GM18909 (cell line): ENCODE results near the gene ZSWIM1.

Experiments
- ATAC-seq: cut with Tn5 transposase; IDR thresholded peaks from one replicate; pipeline ENCODE4 v1.9.1; 2021; ENCODE audit warnings: mild to moderate bottlenecking; ENCODE audit not compliant: unreplicated experiment, poor library complexity

Gene ZSWIM1

DNA sequence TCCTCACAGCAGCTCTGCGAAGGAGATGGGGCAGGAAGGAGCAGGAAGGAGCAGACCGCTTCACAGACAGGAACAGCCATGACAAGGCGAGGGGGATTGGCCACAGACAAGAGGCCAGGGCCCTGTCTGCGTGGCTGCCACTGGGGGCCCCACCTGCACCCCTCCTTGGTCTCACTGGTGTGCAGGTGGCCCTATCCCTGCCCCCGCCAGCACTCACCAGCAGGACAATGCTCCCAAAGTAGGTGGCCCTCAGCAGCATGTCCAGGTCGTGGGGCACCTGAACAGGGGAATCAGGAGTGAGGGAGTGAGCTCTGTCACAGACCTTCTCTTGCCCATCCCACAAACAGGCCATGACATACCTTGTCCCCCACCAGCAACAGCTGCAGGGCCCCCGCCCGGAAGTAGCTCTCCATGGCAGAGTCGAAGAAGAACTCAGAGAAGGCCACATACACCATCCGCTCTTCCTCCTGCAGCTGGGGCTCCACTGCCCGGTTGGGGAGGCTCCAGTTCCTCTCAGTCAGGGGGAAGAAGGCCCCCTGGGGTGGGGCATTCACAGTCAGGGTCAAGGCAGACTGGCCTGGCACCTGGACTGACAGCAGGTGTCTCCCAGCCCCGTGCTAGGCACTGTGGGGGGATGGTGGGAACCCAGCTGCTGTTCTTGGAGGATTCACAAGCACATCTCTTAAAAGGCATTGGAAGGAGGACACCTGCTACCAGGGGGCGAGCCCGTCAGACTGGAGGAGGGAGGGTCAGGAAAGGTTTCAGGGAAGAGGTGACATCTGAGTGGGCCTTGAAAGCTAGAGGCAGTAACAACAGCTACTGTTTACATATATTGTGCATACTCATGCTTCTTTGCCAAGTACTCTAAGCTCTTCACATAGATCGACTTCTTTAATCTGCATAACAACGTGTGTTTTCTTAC lies 23.8 kb downstream of the ZSWIM1 start:
- ATAC-seq: no peak

DNA sequence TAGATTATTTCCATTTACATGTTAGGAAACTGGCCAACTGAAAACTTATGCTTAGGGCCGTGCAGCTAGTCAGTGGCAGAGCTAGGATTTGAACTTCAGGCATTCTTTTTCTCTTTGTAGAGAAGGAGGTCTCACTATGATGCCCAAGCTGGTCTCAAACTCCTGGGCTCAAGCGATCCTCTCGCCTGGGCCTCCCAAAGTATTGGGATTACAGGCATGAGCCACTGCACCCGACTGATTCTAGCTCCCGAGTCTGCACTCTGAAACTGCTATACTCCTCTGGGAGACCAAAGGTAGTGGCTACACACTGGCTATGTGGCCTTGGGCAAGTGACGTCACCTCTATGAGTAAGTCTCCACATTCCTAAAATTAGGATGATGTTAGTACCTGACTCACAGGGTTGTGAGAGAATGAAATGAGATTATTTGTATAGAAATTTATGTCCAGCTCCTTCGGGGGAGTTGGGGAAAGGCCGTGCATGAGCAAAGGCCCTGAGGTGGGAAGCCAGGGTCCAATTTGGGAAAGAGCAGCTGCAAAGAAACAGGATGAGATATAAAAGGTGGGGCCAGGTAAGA lies 24.6 kb downstream of the ZSWIM1 start:
- ATAC-seq: no peak

- no peak for ATAC-seq
Observed at GRCh38 chr20:45907219-45907948, 26.4 kb downstream of the ZSWIM1 start.

DNA sequence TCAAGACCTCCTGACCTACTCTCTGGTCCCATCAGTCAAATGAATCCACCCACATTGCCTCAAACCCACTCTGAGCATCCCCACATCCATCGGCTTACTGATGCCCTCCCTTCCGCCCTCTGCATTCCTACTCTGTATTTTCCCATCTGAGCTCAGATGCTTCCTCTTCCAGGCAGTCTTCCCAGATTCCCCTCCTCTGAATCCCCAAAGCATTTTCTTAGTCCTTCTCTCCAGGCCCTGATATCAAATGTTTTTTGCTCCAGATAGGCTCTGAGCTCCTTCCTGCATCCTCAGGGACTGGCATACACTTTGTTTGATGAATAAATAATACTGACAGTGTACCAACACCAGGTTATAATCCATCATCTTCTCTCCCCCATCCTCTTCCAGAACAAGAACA lies 27.1 kb downstream of the ZSWIM1 start:
- no peak for ATAC-seq

- ATAC-seq: no peak
Observed at GRCh38 chr20:45909336-45909808, 28.3 kb downstream of the ZSWIM1 start.

DNA sequence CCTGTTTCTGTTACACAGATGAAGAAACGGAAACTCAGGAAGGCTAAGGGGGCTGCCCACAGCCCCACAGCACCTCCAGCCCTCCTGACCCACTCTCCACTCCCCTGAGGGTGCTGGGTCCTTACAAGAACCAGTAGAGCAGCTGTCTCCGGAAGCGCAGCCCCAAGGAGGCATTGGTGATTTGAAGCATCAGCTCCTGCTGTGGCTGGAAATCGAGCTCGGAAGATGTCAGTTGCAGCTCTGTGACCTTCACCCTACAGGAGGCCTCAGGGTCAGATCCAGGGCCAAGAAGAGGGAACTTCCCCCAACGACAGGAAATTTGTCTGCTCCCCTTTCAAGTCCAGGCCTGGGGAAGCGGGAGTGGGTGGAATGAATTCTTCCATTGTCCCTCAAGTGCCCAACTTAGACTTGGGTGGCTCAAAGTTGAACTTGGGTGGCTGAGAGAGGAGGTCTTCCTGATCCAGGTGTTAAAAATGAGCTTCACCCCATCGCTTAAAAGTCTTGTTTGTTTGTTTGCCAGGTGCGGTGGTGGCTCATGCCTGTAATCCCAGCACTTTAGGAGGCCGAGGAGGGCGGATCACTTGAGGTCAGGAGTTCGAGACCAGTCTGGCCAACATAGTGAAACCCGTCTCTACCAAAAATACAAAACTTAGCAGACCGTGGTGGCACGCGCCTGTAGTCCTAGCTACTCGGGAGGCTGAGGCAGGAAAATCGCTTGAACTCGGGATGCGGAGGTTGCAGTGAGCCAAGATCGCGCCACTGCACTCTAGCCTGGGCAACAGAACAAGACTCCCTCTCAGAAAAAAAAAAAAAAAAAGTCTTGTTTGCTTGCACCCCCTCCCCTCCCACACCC lies 29.0 kb downstream of the ZSWIM1 start:
- no peak for ATAC-seq

DNA sequence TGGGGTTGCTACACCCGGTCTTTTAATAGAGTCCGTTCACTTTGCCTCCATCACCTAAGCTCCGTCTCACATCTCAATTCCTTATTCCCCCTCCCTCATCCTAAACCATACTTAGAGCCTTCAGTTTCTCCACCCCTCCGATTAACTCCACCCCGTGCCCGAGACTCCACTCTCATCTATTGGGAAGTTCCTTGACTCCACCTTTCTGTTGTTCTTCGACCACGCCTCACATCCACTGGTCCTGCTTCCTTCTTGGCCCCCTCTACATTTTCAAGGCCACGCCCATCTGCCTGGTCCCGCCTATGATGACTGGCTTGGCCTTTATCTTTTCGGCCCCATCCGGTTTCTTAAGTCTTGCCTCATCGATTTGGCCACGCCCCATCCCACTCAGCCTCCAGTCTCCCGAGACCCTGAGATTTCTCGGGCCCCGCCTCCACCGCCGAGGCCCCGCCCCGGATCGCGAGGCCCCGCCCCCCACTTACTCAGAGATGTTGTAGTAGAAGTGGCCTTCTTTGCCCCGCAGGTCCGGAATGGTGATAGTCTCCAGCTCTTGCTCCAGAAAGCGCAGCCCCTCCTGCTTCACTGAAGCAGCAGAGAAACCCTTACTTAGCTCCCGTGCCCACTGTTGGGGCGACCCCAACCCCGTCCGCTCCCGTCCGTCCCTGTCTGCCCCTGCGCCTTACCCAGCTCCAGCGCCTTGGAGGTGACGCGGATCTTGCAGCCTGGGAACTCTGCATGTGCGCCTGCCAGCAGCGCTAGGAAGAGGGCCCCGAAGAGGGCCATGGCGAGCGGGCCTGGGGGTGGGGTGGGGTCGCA lies 29.9 kb downstream of the ZSWIM1 start:
- peak; percentile 93 for ATAC-seq

DNA sequence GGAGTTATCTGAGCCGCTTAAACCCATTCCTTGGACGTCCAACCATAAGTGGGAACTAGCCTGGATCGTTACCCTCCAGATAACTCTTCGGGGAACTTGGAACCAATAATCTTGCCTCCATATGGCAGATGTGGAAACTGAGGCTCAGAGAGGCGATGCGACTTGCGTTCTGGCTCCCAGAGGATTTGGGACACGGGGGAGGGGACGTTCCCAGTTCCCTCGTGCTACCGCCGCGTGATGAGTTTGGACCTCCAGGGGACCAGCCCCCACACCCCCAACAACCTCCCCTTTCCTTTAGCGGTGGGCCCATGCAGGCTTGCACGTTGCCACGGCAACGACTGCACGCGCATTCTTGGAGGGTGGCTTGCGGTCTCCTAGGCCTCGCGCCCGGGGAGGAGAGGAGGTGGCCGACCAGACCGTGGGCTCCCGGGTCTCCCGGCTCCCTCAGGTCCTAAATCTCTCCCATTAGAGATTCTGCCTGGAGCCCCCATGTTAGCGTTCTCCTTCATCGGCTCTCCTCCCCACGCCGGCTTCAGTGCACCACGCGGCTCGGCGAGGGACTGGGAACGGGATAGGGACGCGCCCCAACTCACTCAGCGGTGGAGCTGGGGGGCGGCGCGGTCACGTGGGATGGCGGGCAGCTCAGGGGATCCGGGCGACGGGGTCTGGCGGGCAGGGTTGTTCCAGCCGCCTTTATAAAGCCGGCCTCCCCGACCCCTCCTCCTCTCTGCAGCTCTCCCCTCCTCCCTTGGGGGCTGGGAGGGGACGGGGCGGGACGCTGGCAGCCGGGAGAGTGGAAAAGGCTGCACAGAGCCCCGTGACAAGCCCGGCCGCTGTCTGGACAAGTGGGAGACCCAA lies 30.7 kb downstream of the ZSWIM1 start, which contains the start of gene PLTP:
Gene PLTP, minus strand, starts transcription at position 670 of the 858 bp plus-strand sequence. CDS start 703 bp downstream, outside the sequence.
- no peak for ATAC-seq

GRCh38 chr20:45912344-45912682 lies 31.3 kb downstream of the ZSWIM1 start:
- no peak for ATAC-seq

DNA sequence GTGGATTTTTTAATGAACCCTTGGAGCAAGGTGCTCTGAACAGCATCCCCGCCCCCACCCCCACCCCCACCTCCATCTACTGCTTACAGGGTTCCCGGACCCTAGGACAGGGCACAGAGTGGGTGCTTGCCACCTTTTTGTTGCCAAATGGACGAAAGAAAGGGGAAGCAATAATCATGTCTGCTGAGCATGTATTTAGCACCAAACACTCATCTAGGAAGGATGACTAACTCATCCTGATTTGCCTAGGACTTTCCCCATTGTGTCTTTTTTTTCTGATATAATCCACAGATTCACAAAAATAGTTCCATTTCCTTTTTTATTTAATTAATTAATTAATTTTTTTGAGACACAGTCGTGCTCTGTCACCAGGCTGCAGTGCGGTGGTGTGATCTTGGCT lies 32.1 kb downstream of the ZSWIM1 start:
- no peak for ATAC-seq

- no peak for ATAC-seq
Observed at GRCh38 chr20:45917790-45918141, 36.7 kb downstream of the ZSWIM1 start.

DNA sequence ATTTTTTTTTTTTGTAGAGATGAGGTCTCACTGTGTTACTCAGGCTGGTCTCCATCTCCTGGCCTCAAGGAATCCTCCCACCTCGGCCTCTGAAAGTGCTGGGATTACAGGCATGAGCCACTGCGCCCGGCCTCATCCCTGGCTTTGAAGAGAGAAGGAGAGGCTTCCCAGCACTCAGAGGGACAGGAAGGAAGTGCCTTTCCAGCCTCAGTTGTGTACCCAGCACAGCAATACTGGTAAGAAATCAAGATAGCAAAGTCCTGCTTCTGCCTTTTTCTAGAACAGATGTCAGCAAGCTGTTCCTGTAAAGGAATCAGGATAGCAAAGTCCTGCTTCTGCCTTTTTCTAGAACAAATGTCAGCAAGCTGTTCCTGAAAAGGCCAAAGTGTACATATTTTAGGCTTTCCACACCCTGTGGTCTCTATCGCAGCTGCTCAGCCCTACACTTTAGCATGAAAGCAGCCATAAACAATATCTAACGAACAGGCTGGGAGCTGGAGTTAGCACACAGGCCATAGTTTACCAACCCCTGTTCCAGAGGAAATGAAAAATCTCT lies 37.2 kb downstream of the ZSWIM1 start:
- no peak for ATAC-seq

DNA sequence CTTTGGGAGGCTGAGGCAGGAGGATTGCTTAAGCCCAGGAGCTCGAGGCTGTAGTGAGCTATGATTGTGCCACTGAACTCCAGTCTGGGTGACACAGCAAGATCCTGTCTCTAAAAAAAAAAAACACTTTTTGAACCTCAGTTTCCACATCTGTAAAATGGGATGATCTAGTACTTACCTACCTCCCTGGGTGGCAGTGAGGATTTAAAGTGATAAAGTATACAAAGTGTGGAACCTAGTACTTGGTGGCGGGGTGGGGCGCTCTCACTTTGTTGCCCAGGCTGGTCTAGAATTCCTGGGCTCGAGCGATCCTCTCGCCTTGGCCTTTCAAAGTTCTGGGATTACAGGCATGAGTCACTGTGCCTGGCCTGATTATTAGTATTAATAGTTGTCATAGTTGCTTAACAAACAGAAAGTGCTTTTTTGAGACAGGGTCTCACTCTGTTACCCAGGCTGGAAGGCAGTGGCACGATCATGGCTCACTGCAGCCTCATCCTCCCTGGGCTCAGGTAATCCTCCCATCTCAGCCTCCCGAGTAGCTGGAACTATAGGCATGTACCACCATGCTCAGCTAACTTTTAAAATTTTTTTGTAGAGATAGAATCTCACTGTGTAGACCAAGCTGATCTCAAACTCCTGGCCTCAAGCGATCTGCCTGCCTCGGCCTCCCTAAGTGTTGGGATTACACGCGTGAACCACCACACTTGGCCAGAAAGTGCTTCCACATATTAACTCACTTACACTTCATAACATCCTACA lies 37.9 kb downstream of the ZSWIM1 start:
- no peak for ATAC-seq

GRCh38 chr20:45919542-45920399 lies 38.7 kb downstream of the ZSWIM1 start:
- no peak for ATAC-seq

- ATAC-seq: no peak
Observed at GRCh38 chr20:45920462-45921336, 39.7 kb downstream of the ZSWIM1 start.
